ENCODE results near the gene RNH1. TPM values are rescaled to one million over a fixed set of nuclear protein-coding genes. Genes with fewer than 3 reads are reported as not detected.
"Not testable (repeated sequence)": the region's sequence is repeated elsewhere in the genome, so short reads cannot be mapped to it uniquely, and the experiment has no call there.

Gene RNH1
- total RNA-seq, 1 donor from 2014 or later, result 151 TPM

DNA sequence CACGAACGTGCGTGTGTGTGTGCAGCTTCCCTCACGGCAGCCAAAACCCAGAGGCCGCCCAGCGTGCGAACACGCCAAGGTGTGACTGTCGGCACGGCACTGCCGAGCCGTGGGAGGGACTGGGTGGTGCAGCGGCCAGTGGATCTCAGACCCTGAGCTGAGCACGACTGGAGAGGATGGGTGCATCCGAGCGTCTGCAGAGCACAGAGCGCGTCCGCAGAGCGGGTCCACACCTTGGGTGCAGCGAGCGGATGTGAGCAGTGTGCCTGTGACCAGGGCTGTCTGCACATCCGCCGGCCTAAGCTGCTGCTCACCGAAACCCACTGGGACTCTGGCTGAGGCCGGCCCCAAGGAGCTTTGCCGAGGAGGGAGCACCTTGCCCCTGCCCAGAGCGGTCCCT is 34.2 kb downstream of the RNH1 start:
- Mint-ChIP-seq H3K27me3 (ENCODE audit: unreplicated experiment) (no peaks in the 10 kb centered on the region), H3K36me3 (ENCODE audit: unreplicated experiment) (peaks cover 4% of the 10 kb centered on the region), H3K4me3 (ENCODE audit: unreplicated experiment) (no peak overlapping the region), H3K9me3 (ENCODE audit: unreplicated experiment) (no peaks in the 10 kb centered on the region), H3K4me1 (ENCODE audit: unreplicated experiment) (peaks cover 27% of the 10 kb centered on the region), H3K27ac (ENCODE audit: unreplicated experiment) (no peak overlapping the region)
- no peak for DNase-seq (ENCODE audit: extremely low spot score, unreplicated experiment)
- TF ChIP-seq, protein P1, sequence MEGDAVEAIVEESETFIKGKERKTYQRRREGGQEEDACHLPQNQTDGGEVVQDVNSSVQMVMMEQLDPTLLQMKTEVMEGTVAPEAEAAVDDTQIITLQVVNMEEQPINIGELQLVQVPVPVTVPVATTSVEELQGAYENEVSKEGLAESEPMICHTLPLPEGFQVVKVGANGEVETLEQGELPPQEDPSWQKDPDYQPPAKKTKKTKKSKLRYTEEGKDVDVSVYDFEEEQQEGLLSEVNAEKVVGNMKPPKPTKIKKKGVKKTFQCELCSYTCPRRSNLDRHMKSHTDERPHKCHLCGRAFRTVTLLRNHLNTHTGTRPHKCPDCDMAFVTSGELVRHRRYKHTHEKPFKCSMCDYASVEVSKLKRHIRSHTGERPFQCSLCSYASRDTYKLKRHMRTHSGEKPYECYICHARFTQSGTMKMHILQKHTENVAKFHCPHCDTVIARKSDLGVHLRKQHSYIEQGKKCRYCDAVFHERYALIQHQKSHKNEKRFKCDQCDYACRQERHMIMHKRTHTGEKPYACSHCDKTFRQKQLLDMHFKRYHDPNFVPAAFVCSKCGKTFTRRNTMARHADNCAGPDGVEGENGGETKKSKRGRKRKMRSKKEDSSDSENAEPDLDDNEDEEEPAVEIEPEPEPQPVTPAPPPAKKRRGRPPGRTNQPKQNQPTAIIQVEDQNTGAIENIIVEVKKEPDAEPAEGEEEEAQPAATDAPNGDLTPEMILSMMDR (IDR thresholded peaks at IDR 0.05), result no peak

DNA sequence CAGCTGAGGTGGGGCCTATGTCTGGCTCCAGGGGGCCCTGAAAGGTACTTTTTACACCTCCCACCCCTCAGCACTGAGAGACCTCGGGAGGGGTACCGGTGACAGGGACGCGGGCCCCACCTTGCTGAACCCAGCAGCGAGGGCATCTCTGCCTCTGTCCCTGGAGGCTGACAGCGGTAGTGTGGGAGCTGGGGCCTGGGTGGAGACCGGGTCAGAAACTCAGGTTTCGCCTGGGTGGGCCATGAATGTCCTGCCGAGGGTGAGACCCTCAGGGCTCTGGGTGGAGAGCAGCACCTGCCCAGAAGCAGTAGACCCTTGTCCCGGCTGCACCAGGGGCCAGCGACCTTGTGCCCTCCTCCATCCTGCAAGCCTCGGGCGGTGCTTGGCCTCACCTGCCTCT is 34.8 kb downstream of the RNH1 start:
- H3K27ac Mint-ChIP-seq (ENCODE audit: unreplicated experiment), result no peak overlapping the region
- H3K4me1 Mint-ChIP-seq (ENCODE audit: unreplicated experiment), result peaks cover 27% of the 10 kb centered on the region
- H3K36me3 Mint-ChIP-seq (ENCODE audit: unreplicated experiment), result peaks cover 3% of the 10 kb centered on the region
- H3K9me3 Mint-ChIP-seq (ENCODE audit: unreplicated experiment), result no peaks in the 10 kb centered on the region
- TF ChIP-seq, protein P1 (IDR thresholded peaks at IDR 0.05), result no peak
- H3K4me3 Mint-ChIP-seq (ENCODE audit: unreplicated experiment), result no peak overlapping the region
- no peak for DNase-seq (ENCODE audit: extremely low spot score, unreplicated experiment)
- H3K27me3 Mint-ChIP-seq (ENCODE audit: unreplicated experiment), result no peaks in the 10 kb centered on the region

DNA sequence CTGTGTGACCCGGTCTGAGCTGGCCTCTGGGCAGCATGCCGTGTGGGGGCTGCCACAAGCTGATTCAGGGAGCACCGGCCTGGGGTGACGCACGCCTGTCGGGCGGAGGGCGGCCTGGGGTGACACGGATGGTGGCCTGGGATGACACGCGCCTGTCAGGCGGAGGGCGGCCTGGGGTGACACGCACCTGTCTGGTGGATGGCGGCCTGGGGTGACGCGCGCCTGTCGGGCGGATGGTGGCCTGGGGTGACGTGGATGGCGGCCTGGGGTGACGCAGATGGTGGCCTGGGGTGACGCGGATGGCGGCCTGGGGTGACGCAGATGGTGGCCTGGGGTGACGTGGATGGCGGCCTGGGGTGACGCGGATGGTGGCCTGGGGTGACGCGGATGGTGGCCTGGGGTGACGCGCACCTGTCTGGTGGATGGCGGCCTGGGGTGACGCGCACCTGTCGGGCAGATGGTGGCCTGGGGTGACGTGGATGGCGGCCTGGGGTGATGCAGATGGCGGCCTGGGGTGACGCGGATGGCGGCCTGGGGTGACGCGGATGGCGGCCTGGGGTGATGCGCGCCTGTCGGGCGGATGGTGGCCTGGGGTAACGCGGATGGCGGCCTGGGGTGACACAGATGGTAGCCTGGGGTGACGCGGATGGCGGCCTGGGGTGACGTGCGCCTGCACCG is 35.4 kb downstream of the RNH1 start:
- H3K27ac Mint-ChIP-seq (ENCODE audit: unreplicated experiment), result no peak overlapping the region
- no peaks in the 10 kb centered on the region for H3K27me3 Mint-ChIP-seq (ENCODE audit: unreplicated experiment)
- peaks cover 22% of the 10 kb centered on the region for H3K4me1 Mint-ChIP-seq (ENCODE audit: unreplicated experiment)
- H3K9me3 Mint-ChIP-seq (ENCODE audit: unreplicated experiment), result no peaks in the 10 kb centered on the region
- peaks cover 3% of the 10 kb centered on the region for H3K36me3 Mint-ChIP-seq (ENCODE audit: unreplicated experiment)
- H3K4me3 Mint-ChIP-seq (ENCODE audit: unreplicated experiment), result no peak overlapping the region
- TF ChIP-seq, protein P1 (IDR thresholded peaks at IDR 0.05), result no peak
- no peak for DNase-seq (ENCODE audit: extremely low spot score, unreplicated experiment)

DNA sequence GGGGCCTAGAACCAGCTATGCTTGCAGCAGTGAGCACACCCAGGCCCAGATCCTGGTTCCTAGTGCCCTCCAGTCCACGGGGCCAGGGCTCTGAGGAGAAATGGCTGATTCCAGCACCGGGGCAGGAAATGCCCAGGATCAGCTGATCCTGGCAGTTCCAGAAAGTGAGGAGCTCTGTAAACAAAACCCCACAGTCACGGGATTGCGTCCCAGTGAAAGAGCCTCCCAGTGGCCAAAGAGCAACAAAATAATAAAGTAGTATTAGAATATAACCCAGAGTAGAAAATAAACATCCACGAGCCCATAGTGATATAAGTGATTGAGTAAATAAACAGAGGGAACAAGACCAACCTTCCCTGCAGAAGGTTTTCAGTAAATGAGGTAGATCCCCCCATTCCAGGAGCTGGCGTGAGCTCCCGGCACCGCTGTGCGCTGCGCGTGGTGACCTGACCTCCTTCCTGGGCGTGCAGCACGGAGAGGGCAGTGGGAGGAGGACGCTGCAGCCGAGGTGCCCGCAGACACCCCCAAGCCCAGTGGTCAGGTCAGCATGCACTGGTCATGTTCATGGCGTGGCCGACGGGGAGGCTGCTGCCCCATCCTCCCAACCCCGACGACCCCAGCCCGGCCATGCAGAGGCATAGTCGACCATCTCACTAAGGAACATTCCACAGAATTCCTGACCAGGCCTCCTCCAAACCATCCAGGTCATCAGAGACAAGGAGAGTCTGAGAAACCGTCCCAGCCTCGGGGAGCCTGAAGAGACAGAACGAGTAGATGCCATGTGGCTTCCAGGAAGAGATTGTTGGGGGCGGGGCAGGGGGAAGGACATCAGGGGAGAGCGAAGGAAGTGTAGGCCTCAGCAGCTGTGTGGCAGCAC is 37.1 kb downstream of the RNH1 start:
- no peaks in the 10 kb centered on the region for H3K9me3 Mint-ChIP-seq (ENCODE audit: unreplicated experiment)
- H3K36me3 Mint-ChIP-seq (ENCODE audit: unreplicated experiment), result peaks cover 3% of the 10 kb centered on the region
- no peak for DNase-seq (ENCODE audit: extremely low spot score, unreplicated experiment)
- H3K27ac Mint-ChIP-seq (ENCODE audit: unreplicated experiment), result peak overlapping the region; percentile 94
- H3K4me3 Mint-ChIP-seq (ENCODE audit: unreplicated experiment), result peak overlapping the region; percentile 8
- no peaks in the 10 kb centered on the region for H3K27me3 Mint-ChIP-seq (ENCODE audit: unreplicated experiment)
- TF ChIP-seq, protein P1 (IDR thresholded peaks at IDR 0.05), result peak; percentile 40
- peaks cover 22% of the 10 kb centered on the region for H3K4me1 Mint-ChIP-seq (ENCODE audit: unreplicated experiment)

DNA sequence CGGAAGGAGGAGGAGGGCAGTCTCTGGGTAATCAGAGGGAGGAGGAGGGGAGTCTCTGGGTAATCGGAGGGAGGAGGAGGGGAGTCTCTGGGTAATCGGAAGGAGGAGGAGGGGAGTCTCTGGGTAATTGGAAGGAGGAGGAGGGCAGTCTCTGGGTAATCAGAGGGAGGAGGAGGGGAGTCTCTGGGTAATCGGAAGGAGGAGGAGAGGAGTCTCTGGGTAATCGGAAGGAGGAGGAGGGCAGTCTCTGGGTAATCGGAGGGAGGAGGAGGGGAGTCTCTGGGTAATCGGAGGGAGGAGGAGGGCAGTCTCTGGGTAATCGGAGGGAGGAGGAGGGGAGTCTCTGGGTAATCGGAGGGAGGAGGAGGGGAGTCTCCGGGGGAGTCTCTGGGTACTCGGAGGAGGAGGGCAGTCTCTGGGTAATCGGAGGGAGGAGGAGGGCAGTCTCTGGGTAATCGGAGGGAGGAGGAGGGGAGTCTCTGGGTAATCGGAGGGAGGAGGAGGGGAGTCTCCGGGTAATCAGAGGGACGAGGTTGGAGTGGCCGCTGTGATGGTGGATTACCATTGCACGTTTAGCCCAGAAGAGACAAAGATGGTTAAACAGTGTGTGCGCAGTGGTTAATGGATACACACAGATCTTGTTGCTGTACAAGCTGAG is 37.9 kb downstream of the RNH1 start:
- Mint-ChIP-seq H3K27ac (ENCODE audit: unreplicated experiment) (peak overlapping the region; percentile 94), H3K4me3 (ENCODE audit: unreplicated experiment) (peak overlapping the region; percentile 8), H3K4me1 (ENCODE audit: unreplicated experiment) (peaks cover 22% of the 10 kb centered on the region)
- not testable (repeated sequence) for H3K9me3 Mint-ChIP-seq (ENCODE audit: unreplicated experiment); H3K27me3 Mint-ChIP-seq (ENCODE audit: unreplicated experiment); DNase-seq (ENCODE audit: extremely low spot score, unreplicated experiment); H3K36me3 Mint-ChIP-seq (ENCODE audit: unreplicated experiment)
